ENCODE results near the gene CAMKMT. TPM values are rescaled to one million over a fixed set of nuclear protein-coding genes. Genes with fewer than 3 reads are reported as not detected.
A peak's percentile ranks its signal among the peaks of the same experiment; 100 is the strongest.

The CAMKMT gene
- total RNA-seq, 1 experiment from 2014 or later: 17.4 TPM

DNA sequence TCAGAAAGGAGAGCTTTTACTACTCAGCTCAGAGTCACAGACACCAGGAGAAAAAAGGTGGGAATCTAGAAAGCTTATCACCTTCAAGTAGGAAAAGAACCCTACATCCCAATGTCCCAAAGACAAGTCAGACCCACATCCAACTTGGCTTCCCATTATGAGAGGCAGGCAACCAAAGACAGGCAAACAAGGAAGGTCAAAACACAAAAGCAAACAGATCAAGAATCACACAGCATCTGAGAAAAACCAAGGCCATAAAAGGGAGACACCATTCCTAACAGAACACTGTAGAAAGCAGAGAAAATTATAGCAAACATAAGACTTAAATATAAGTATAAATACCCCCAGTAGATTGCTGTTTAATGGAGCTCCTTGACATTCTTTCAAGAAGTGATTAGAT is 45.8 kb upstream of the CAMKMT start:
- Histone ChIP-seq H3K9me3 (ENCODE audit: control insufficient read depth, low read depth, low read length) (peaks cover under 1% of the 10 kb centered on the region), H3K4ac (ENCODE audit: low read depth, low read length) (no peak overlapping the region), H3K4me2 (ENCODE audit: insufficient read depth, insufficient read length, low read length) (no peak overlapping the region), H3K14ac (ENCODE audit: insufficient read depth, low read length) (no peak overlapping the region), H3K23ac (ENCODE audit: insufficient read length, low read depth, low read length) (no peak overlapping the region), H3K4me1 (ENCODE audit: insufficient read depth, low read length) (no peaks in the 10 kb centered on the region), H3K27me3 (ENCODE audit: insufficient read depth, low read length) (no peaks in the 10 kb centered on the region), H3K79me1 (ENCODE audit: insufficient read depth, low read depth, low read length, poor library complexity, severe bottlenecking) (no peaks in the 10 kb centered on the region), H2BK12ac (ENCODE audit: insufficient read length, low read depth, low read length) (no peak overlapping the region), H3K18ac (ENCODE audit: insufficient read length, low read depth, low read length) (no peak overlapping the region), H3K9ac (ENCODE audit: extremely low read depth, insufficient read length, low read length) (no peak overlapping the region), H3T11ph (ENCODE audit: low read length) (no peak overlapping the region), H3K27ac (ENCODE audit: insufficient read length, low read depth, low read length) (no peak overlapping the region), H4K8ac (replicated peaks; ENCODE audit: insufficient read length, low read depth, low read length) (no peak overlapping the region), H3K23me2 (ENCODE audit: insufficient read length, low read depth, low read length, poor library complexity, severe bottlenecking) (no peaks in the 10 kb centered on the region), H4K20me1 (ENCODE audit: control insufficient read depth, insufficient read depth, insufficient read length) (no peaks in the 10 kb centered on the region), H3K56ac (ENCODE audit: insufficient read length, low read depth, low read length) (no peak overlapping the region), H3K79me2 (ENCODE audit: insufficient read depth, low read length) (no peaks in the 10 kb centered on the region), H2BK5ac (ENCODE audit: insufficient read length, low read length) (no peak overlapping the region), H2BK120ac (ENCODE audit: low read depth, low read length, poor library complexity, severe bottlenecking) (no peak overlapping the region), H2BK15ac (ENCODE audit: low read depth, low read length) (no peak overlapping the region), H2AFZ (ENCODE audit: low read length) (no peak overlapping the region), H4K5ac (ENCODE audit: insufficient read length, low read depth, low read length) (no peak overlapping the region), H2BK20ac (ENCODE audit: low read depth, low read length, poor library complexity, severe bottlenecking) (no peak overlapping the region), H4K91ac (ENCODE audit: insufficient read length, low read depth, low read length) (no peak overlapping the region), H2AK5ac (ENCODE audit: insufficient read length, low read length) (no peak overlapping the region)
- Mint-ChIP-seq H3K9me3 (peaks cover 11 to 14% of the 10 kb centered on the region in 2 experiments), H3K27me3 (ENCODE audit: low read depth) (no peaks in the 10 kb centered on the region), H3K27ac (0 out of 7 replicates have a peak overlapping the region, but pooled peaks of 1 of the 3 experiments have one; percentile 7), H3K36me3 (ENCODE audit: insufficient read depth in 1 of 3, low read depth in 3 of 3) (peaks cover 18 to 36% (median 23%) of the 10 kb centered on the region in 3 experiments), H3K4me3 (no peak overlapping the region), H3K4me1 (0 out of 4 replicates have a peak, but pooled peaks cover 0 to 3% of the 10 kb centered on the region in 2 experiments)
- DNase-seq: no peak
- no peak for TF ChIP-seq CTCF (conservative IDR thresholded peaks at IDR 0.05)

All from H9 (cell line).